Trophoblast cell (in vitro differentiated cells and primary cell): ENCODE measurements around the gene ACTA1.

Experiments
- DNase-seq, 2 donors: peaks; one replicate each; pipeline ENCODE4 v3.0.0-alpha.2; 2016
- H2AFZ ChIP-seq: 2 replicates; pipeline ENCODE4 v1.6.1; 2013; ENCODE audit warnings: low read length, moderate library complexity, mild to moderate bottlenecking; ENCODE audit not compliant: insufficient read depth, poor library complexity
- H2AK5ac ChIP-seq: 2 replicates; pipeline ENCODE4 v1.6.1; 2013; ENCODE audit warnings: mild to moderate bottlenecking, low read length
- H2BK120ac ChIP-seq: 2 replicates; pipeline ENCODE4 v1.6.1; 2013; ENCODE audit warnings: low read length, mild to moderate bottlenecking, moderate library complexity; ENCODE audit not compliant: insufficient read depth, poor library complexity
- H2BK12ac ChIP-seq: 2 replicates; pipeline ENCODE4 v1.6.1; 2013; ENCODE audit warnings: mild to moderate bottlenecking, low read length, moderate library complexity
- H2BK5ac ChIP-seq: 2 replicates; pipeline ENCODE4 v1.6.1; 2013; ENCODE audit warnings: low read length, low read depth, moderate library complexity, mild to moderate bottlenecking; ENCODE audit not compliant: poor library complexity
- H3K14ac ChIP-seq: 2 replicates; pipeline ENCODE4 v1.6.1; 2013; ENCODE audit warnings: mild to moderate bottlenecking, low read length
- H3K18ac ChIP-seq: 2 replicates; pipeline ENCODE4 v1.6.1; 2013; ENCODE audit warnings: mild to moderate bottlenecking, low read length
- H3K23ac ChIP-seq: 2 replicates; pipeline ENCODE4 v1.6.1; 2013; ENCODE audit warnings: low read length
- H3K27ac ChIP-seq: 2 replicates; pipeline ENCODE4 v1.5.1; 2013; ENCODE audit warnings: low read depth, mild to moderate bottlenecking, inconsistent platforms, low read length, moderate library complexity
- H3K27me3 ChIP-seq: 2 replicates; pipeline ENCODE4 v1.6.1; 2013; ENCODE audit warnings: inconsistent platforms, mild to moderate bottlenecking, low read length, moderate library complexity; ENCODE audit not compliant: insufficient read depth
- H3K36me3 ChIP-seq, 2 experiments: 1 replicate in 1 of 2; 2 replicates in 1 of 2; pipeline ENCODE4 v1.6.1; 2013; ENCODE audit warnings: low read length in 2 of 2, mild to moderate bottlenecking in 2 of 2, moderate library complexity in 1 of 2; ENCODE audit not compliant: insufficient read depth in 2 of 2, control insufficient read depth in 1 of 2
- H3K4ac ChIP-seq: 2 replicates; pipeline ENCODE4 v1.6.1; 2013; ENCODE audit warnings: low read depth, mild to moderate bottlenecking, low read length, moderate library complexity
- H3K4me1 ChIP-seq, 2 experiments: 1 replicate in 1 of 2; 2 replicates in 1 of 2; pipeline ENCODE4 v1.6.1; 2013; ENCODE audit warnings: low read length in 2 of 2, mild to moderate bottlenecking in 2 of 2, moderate library complexity in 1 of 2; ENCODE audit not compliant: insufficient read depth in 2 of 2, control insufficient read depth in 1 of 2
- H3K4me2 ChIP-seq: 2 replicates; pipeline ENCODE4 v1.6.1; 2013; ENCODE audit warnings: inconsistent platforms, mild to moderate bottlenecking, low read length, moderate library complexity
- H3K4me3 ChIP-seq: 2 replicates; pipeline ENCODE4 v1.5.1; 2013; ENCODE audit warnings: mild to moderate bottlenecking, low read depth, low read length, inconsistent platforms
- H3K79me1 ChIP-seq: one replicate; pipeline ENCODE4 v1.6.1; 2013; ENCODE audit warnings: low read length
- H3K79me2 ChIP-seq: 2 replicates; pipeline ENCODE4 v1.6.1; 2013; ENCODE audit warnings: low read length, mild to moderate bottlenecking; ENCODE audit not compliant: control insufficient read depth, insufficient read depth, poor library complexity
- H3K9ac ChIP-seq: 2 replicates; pipeline ENCODE4 v1.6.1; 2013; ENCODE audit warnings: mild to moderate bottlenecking, low read length
- H3K9me3 ChIP-seq: 2 replicates; pipeline ENCODE4 v1.6.1; 2013; ENCODE audit warnings: low read depth, mild to moderate bottlenecking, control low read depth, inconsistent platforms, low read length; ENCODE audit not compliant: insufficient read depth
- H4K12ac ChIP-seq: 2 replicates; pipeline ENCODE4 v1.6.1; 2013; ENCODE audit warnings: low read depth, mild to moderate bottlenecking, low read length, moderate library complexity
- H4K8ac ChIP-seq: 2 replicates; pipeline ENCODE4 v1.6.1; 2013; ENCODE audit warnings: low read depth, mild to moderate bottlenecking, low read length, moderate library complexity
- H4K91ac ChIP-seq: one replicate; pipeline ENCODE4 v1.6.1; 2013; ENCODE audit warnings: low read depth, mild to moderate bottlenecking, low read length, moderate library complexity
- WGBS: extraction: QIAGEN DNeasy Blood & Tissue Kit; methylation state at CpG from one replicate; pipeline ENCODE4 v1.1.7; 2013; ENCODE audit warnings: missing lambda C conversion rate; ENCODE audit not compliant: insufficient read length, insufficient coverage; ENCODE audit errors: extremely low coverage; 5-methylcytosine and 5-hydroxymethylcytosine counted together

The ACTA1 gene

DNA sequence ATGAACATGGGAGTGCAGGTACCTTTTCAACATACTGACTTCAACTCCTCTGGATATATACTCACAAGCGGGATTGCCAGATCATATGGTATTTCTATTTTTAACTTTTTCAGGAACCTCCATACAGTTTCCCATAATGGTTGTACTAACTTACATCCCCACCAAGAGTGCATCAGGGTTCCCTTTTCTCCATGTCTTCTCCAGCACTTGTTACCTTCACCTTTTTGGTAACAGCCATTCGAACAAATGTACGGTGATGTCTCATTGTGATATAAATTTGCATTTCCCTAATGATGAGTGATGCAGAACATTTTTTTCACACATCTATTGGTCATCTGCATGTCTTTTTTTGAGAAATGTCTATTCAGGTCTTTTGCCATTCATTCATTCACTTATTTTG is 25.9 kb upstream of the ACTA1 start:
- Histone ChIP-seq H2AFZ (no peak overlapping the region), H2BK120ac (no peak overlapping the region), H3K9me3 (no peaks in the 10 kb centered on the region), H3K4me1 (no peaks in the 10 kb centered on the region), H3K18ac (no peak overlapping the region), H3K36me3 (peaks cover 24 to 34% of the 10 kb centered on the region in 2 experiments), H3K4me2 (no peak overlapping the region), H4K12ac (no peak overlapping the region), H2BK5ac (no peak overlapping the region), H3K9ac (no peak overlapping the region), H2BK12ac (no peak overlapping the region), H3K14ac (no peak overlapping the region), H3K27me3 (no peaks in the 10 kb centered on the region), H3K79me2 (no peaks in the 10 kb centered on the region), H4K8ac (no peak overlapping the region), H3K79me1 (no peaks in the 10 kb centered on the region), H3K4me3 (no peak overlapping the region), H3K27ac (no peak overlapping the region), H3K4ac (no peak overlapping the region), H4K91ac (no peak overlapping the region), H2AK5ac (no peak overlapping the region), H3K23ac (no peak overlapping the region)
- WGBS, result no CpG with 5 or more reads among the region's 3 CpGs
- DNase-seq, result no peak

DNA sequence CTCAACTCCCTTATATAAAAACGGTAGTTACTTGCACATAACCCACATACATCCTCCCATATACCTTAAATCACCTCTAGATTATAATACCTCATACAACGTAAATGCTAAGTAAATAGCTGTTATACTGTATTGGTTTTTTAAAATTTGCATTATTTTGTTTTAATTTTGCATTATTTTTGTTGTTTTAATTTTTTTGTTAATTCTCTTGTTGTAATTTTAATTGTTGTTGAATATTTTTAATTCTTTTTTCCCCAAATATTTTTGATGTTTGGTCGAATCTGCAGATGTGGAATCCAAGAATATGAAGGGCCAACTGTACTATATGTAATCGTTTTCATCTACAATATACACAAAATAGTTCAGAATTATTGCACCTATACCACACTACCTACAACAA is 23.5 kb upstream of the ACTA1 start:
- Histone ChIP-seq H3K14ac (no peak overlapping the region), H4K12ac (no peak overlapping the region), H3K4me2 (no peak overlapping the region), H4K8ac (no peak overlapping the region), H2AFZ (no peak overlapping the region), H2BK120ac (no peak overlapping the region), H3K27me3 (no peaks in the 10 kb centered on the region), H3K79me1 (no peaks in the 10 kb centered on the region), H2AK5ac (no peak overlapping the region), H3K79me2 (no peaks in the 10 kb centered on the region), H3K4me3 (no peak overlapping the region), H2BK5ac (no peak overlapping the region), H3K23ac (no peak overlapping the region), H4K91ac (no peak overlapping the region), H3K36me3 (peaks cover 13 to 17% of the 10 kb centered on the region in 2 experiments), H3K9me3 (no peaks in the 10 kb centered on the region), H3K27ac (no peak overlapping the region), H3K9ac (no peak overlapping the region), H3K18ac (no peak overlapping the region), H3K4me1 (no peaks in the 10 kb centered on the region), H2BK12ac (no peak overlapping the region), H3K4ac (no peak overlapping the region)
- DNase-seq, result no peak
- no CpG with 5 or more reads among the region's 4 CpGs for WGBS

DNA sequence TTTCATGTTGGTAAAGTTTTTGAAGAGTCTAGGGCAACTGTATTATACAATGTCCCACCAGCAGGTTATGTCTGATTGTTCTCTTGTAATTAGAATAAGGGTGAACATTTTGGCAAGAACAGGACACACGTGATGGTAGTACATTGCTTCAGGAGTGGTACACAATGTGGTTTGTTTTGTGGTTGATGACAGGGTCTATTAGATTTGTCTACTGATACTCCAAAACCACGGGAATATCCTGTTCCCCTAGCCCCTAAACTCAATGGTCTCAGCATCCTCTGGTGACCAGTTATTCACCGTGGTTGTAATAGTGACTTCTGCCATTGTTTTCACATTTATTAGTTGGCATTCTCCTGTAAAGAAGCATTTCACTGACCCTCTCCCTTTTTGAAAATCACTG is 22.1 kb upstream of the ACTA1 start:
- H3K4ac ChIP-seq, result no peak overlapping the region
- H2AK5ac ChIP-seq, result no peak overlapping the region
- H3K9me3 ChIP-seq, result no peaks in the 10 kb centered on the region
- no peak overlapping the region for H3K18ac ChIP-seq
- H2BK5ac ChIP-seq, result no peak overlapping the region
- no peak overlapping the region for H2BK120ac ChIP-seq
- H3K79me2 ChIP-seq, result no peaks in the 10 kb centered on the region
- no peak overlapping the region for H3K9ac ChIP-seq
- H3K4me2 ChIP-seq, result no peak overlapping the region
- no peak overlapping the region for H4K91ac ChIP-seq
- H3K27ac ChIP-seq, result no peak overlapping the region
- no peaks in the 10 kb centered on the region for H3K79me1 ChIP-seq
- no peak overlapping the region for H2AFZ ChIP-seq
- no peak overlapping the region for H3K14ac ChIP-seq
- no peak overlapping the region for H3K23ac ChIP-seq
- H3K36me3 ChIP-seq, result peaks cover 9 to 14% of the 10 kb centered on the region in 2 experiments
- no peak overlapping the region for H4K8ac ChIP-seq
- no peaks in the 10 kb centered on the region for H3K4me1 ChIP-seq
- no peak for DNase-seq
- no CpG with 5 or more reads among the region's 3 CpGs for WGBS
- H3K27me3 ChIP-seq, result no peaks in the 10 kb centered on the region
- no peak overlapping the region for H2BK12ac ChIP-seq
- no peak overlapping the region for H3K4me3 ChIP-seq
- no peak overlapping the region for H4K12ac ChIP-seq

DNA sequence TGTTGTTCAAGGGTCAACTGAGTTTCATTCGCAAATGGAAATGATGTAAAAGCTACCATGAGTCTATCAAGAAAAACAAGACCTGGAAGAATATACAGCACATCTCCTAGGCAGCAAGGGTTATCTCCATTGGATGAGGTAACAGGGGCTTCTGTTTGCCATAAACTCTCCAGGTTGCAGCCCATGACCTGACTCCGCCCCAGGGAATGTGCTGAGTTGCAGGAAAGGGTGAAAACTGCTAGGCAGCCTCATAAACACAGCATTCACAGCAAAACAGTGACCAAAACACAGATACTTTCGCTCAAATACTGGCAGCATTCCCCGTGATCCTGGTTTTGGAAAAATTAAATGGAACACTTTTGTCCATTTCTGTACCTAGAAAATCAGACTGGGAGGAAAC is 20.2 kb upstream of the ACTA1 start:
- no peak for DNase-seq
- Histone ChIP-seq H3K18ac (no peak overlapping the region), H3K23ac (no peak overlapping the region)

More for the DNA sequence above, 20.2 kb upstream of the ACTA1 start:
- Histone ChIP-seq H3K79me2 (no peaks in the 10 kb centered on the region), H3K4me1 (no peaks in the 10 kb centered on the region), H3K4ac (no peak overlapping the region), H4K8ac (no peak overlapping the region), H3K4me3 (no peak overlapping the region), H4K91ac (no peak overlapping the region), H2AFZ (no peak overlapping the region), H2BK12ac (no peak overlapping the region), H4K12ac (no peak overlapping the region), H2BK5ac (no peak overlapping the region), H2AK5ac (no peak overlapping the region), H3K79me1 (no peaks in the 10 kb centered on the region), H2BK120ac (no peak overlapping the region), H3K9ac (no peak overlapping the region), H3K9me3 (no peaks in the 10 kb centered on the region), H3K27ac (no peak overlapping the region), H3K14ac (no peak overlapping the region), H3K27me3 (no peaks in the 10 kb centered on the region), H3K36me3 (peaks cover 5 to 12% of the 10 kb centered on the region in 2 experiments), H3K4me2 (no peak overlapping the region)
- WGBS, result no CpG with 5 or more reads among the region's 4 CpGs
